GM12878 (cell line): ENCODE measurements around the gene SH3D19. TPM values are rescaled to one million over a fixed set of nuclear protein-coding genes. Genes with fewer than 3 reads are reported as not detected.

ENCODE experiments used
- ATAC-seq: fragments of 200-7000 bp; cut with Tn5 transposase; 3 replicates; pipeline ENCODE4 v1.9.1; 2020; ENCODE audit warnings: mild to moderate bottlenecking, moderate library complexity
- BruUV-seq: library from RNA; stranded (reverse); fragments of 400-500 nt; replicated peaks from 2 replicates; lab custom pipeline; 2021; lab: Mats Ljungman, UMichigan
- CTCF ChIA-PET: fragments of 300-600 bp; sonication (Branson Sonifier 250); formaldehyde crosslinking; extraction: SDS; loops from one replicate; lab custom pipeline; 2021; ENCODE audit warnings: inconsistent platforms; lab: Yijun Ruan, JAX
- POLR2A ChIA-PET: fragments of 350-600 bp; formaldehyde crosslinking; extraction: SDS; loops from one replicate; lab custom pipeline; 2021; ENCODE audit warnings: inconsistent platforms; lab: Charles Lee
- RAD21 ChIA-PET: fragments of 300-600 bp; sonication (Branson Sonifier 250); formaldehyde crosslinking; loops from one replicate; lab custom pipeline; 2023; ENCODE audit warnings: antibody characterized with exemption; ENCODE audit not compliant: unreplicated experiment; lab: Charles Lee
- SMC1A ChIA-PET: fragments of 300-600 bp; sonication (Branson Sonifier 250); formaldehyde crosslinking; loops from one replicate; lab custom pipeline; 2023; ENCODE audit not compliant: unreplicated experiment, uncharacterized antibody; lab: Charles Lee
- DNase-seq: peaks from one replicate; pipeline ENCODE4 v3.0.0-alpha.2; 2011; ENCODE audit warnings: low read depth, low spot score
- FAIRE-seq: peaks from 3 replicates; lab custom pipeline; 2011; peaks lifted over from hg19 to GRCh38; lab: Jason Lieb, UNC
- H2AFZ ChIP-seq: 2 replicates; pipeline ENCODE4 v1.6.0; 2011; ENCODE audit warnings: low read depth, low read length, control low read depth; ENCODE audit not compliant: control insufficient read depth
- H3K27ac ChIP-seq: 2 replicates; pipeline ENCODE4 v1.5.1; 2011; ENCODE audit warnings: control low read depth; ENCODE audit not compliant: control insufficient read depth, insufficient read depth
- H3K27me3 ChIP-seq, 2 experiments: replicated peaks in 1 of 2; 2 replicates each; pipeline versions ENCODE4 v1.6.0 to v1.6.1; 2011; ENCODE audit warnings: low read length in 1 of 2; ENCODE audit not compliant: control insufficient read depth in 2 of 2, insufficient read depth in 2 of 2
- H3K36me3 ChIP-seq, 2 experiments: 2 replicates each; pipeline ENCODE4 v1.5.1; 2011; ENCODE audit warnings: low read length in 1 of 2; ENCODE audit not compliant: control insufficient read depth in 2 of 2, insufficient read depth in 2 of 2
- H3K4me1 ChIP-seq: 2 replicates; pipeline ENCODE4 v1.6.1; 2011; ENCODE audit warnings: mild to moderate bottlenecking, low read length, moderate library complexity, mixed read lengths; ENCODE audit not compliant: control insufficient read depth, insufficient read depth
- H3K4me2 ChIP-seq: 2 replicates; pipeline ENCODE4 v1.6.0; 2011; ENCODE audit warnings: control low read depth; ENCODE audit not compliant: control insufficient read depth, insufficient read depth
- H3K4me3 ChIP-seq: fragments of 200-600 bp; sonication (generic); 2 replicates; pipeline ENCODE4 v1.5.1; 2016
- H3K79me2 ChIP-seq: 2 replicates; pipeline ENCODE4 v1.6.0; 2011; ENCODE audit warnings: low read length; ENCODE audit not compliant: control insufficient read depth, insufficient read depth
- H3K9ac ChIP-seq: 2 replicates; pipeline ENCODE4 v1.8.0; 2011; ENCODE audit warnings: low read length, control low read depth, mixed read lengths; ENCODE audit not compliant: control insufficient read depth, insufficient read depth
- H3K9me3 ChIP-seq: replicated peaks from 3 replicates; pipeline ENCODE4 v1.5.1; 2011; ENCODE audit warnings: mild to moderate bottlenecking, low read length; ENCODE audit not compliant: control insufficient read depth, insufficient read depth
- H4K20me1 ChIP-seq: 2 replicates; pipeline ENCODE4 v1.6.0; 2011; ENCODE audit not compliant: control insufficient read depth, insufficient read depth
- CHD1 ChIP-seq: IDR thresholded peaks from 2 replicates; pipeline ENCODE4 v1.6.1; 2012; ENCODE audit warnings: low read depth, low read length, improper control_type of control experiment
- ETV6 ChIP-seq, 2 experiments: fragments of 450-650 bp in 1 of 2; IDR thresholded peaks in 1 of 2; conservative IDR thresholded peaks in 1 of 2; 2 replicates each; pipeline ENCODE4 v1.6.1; 2014; ENCODE audit warnings: antibody characterized with exemption in 1 of 2, borderline replicate concordance in 1 of 2, low read depth in 1 of 2, mild to moderate bottlenecking in 1 of 2, moderate library complexity in 1 of 2
- GATAD2B ChIP-seq: fragments of 450-650 bp; conservative IDR thresholded peaks from 2 replicates; pipeline ENCODE4 v1.6.1; 2017; ENCODE audit warnings: low read depth, mild to moderate bottlenecking, moderate library complexity
- HCFC1 ChIP-seq: fragments of 150-350 bp; IDR thresholded peaks from 2 replicates; pipeline ENCODE4 v1.6.1; 2014; ENCODE audit warnings: low read length
- PAX8 ChIP-seq: fragments of 450-650 bp; IDR thresholded peaks from 2 replicates; pipeline ENCODE4 v1.6.1; 2017; ENCODE audit warnings: mild to moderate bottlenecking, moderate library complexity
- RFX5 ChIP-seq: IDR thresholded peaks from 2 replicates; pipeline ENCODE4 v1.6.1; 2011; ENCODE audit warnings: low read depth, low read length, improper control_type of control experiment
- SMAD1 ChIP-seq: fragments of 450-650 bp; IDR thresholded peaks from 2 replicates; pipeline ENCODE4 v1.6.1; 2018; ENCODE audit warnings: mild to moderate bottlenecking, low read depth; ENCODE audit not compliant: partially characterized antibody
- USF1 ChIP-seq: IDR thresholded peaks from 2 replicates; pipeline ENCODE4 v1.6.1; 2011; ENCODE audit warnings: borderline replicate concordance, low read depth, mild to moderate bottlenecking, moderate library complexity, mixed read lengths, low read length; ENCODE audit not compliant: insufficient read depth; ENCODE audit errors: extremely low read length
- YBX1 ChIP-seq: fragments of 450-650 bp; IDR thresholded peaks from 2 replicates; pipeline ENCODE4 v1.6.1; 2016; ENCODE audit warnings: antibody characterized with exemption
- ZBTB40 ChIP-seq: fragments of 450-650 bp; IDR thresholded peaks from 2 replicates; pipeline ENCODE4 v1.6.1; 2016; ENCODE audit warnings: mild to moderate bottlenecking, moderate library complexity, borderline replicate concordance
- ZNF24 ChIP-seq: fragments of 450-650 bp; IDR thresholded peaks from 2 replicates; pipeline ENCODE4 v1.6.1; 2017; ENCODE audit warnings: antibody characterized with exemption, mild to moderate bottlenecking
- ZNF592 ChIP-seq: fragments of 450-650 bp; IDR thresholded peaks from 2 replicates; pipeline ENCODE4 v1.6.1; 2017; ENCODE audit warnings: mild to moderate bottlenecking, moderate library complexity
- WGBS: methylation state at CpG from one replicate; pipeline ENCODE4 v1.1.6; 2016; ENCODE audit warnings: low lambda C conversion rate; ENCODE audit not compliant: insufficient replicate concordance, insufficient coverage; ENCODE audit errors: missing lambda C conversion rate; 5-methylcytosine and 5-hydroxymethylcytosine counted together
- in situ Hi-C: fragments of 300-500 bp; cut with MboI; formaldehyde crosslinking; loops from 9 replicates; pipeline ENCODE4 v1.14.3; 2018; ENCODE audit warnings: mixed read lengths
- intact Hi-C: fragments of 100-400 bp; cut with micrococcal nuclease; formaldehyde crosslinking; loops from one replicate; pipeline ENCODE4 v1.14.2; 2022; ENCODE audit not compliant: unreplicated experiment
- polyA plus RNA-seq, 11 experiments: library from polyadenylated mRNA; depleted of rRNA in 4 of 11; unstranded in 6 of 11; stranded (reverse) in 5 of 11; fragments of >200 nt; fragmentation: Nextera tagmentation in 4 of 11; fragmentation: Illumina TruSeq in 1 of 11; extraction: Ambion mirVana in 4 of 11; extraction: Trizol in 1 of 11; gene quantifications; 1 replicate in 1 of 11; 2 replicates in 10 of 11; pipeline versions ENCODE4 v1.2.1 to v1.2.3, GENCODE V29; 2011 to 2016; ENCODE audit warnings: inconsistent platforms in 2 of 11, missing spikeins in 2 of 11, low read depth in 1 of 11
- total RNA-seq, 4 experiments: library from RNA; depleted of rRNA in 3 of 4; stranded (reverse); fragments of >200 nt in 3 of 4; fragmentation: Illumina TruSeq in 1 of 4; extraction: Trizol in 1 of 4; gene quantifications; 2 replicates each; pipeline versions ENCODE4 v1.2.1 to v1.2.3, GENCODE V29; 2013 to 2021

SH3D19 gene
- total and polyA plus RNA-seq, 10 of the 15 experiments (the other 5 are each of a cell fraction or from before 2014, with no cell fraction given): 0.03 to 6.9 (median 0.33) TPM; not detected in 3

- no peak for TF ChIP-seq HCFC1
These were observed 22.3 kb upstream of the SH3D19 start (continued) for GRCh38 chr4:151347490-151348235.

GRCh38 chr4:151344948-151345347 lies 19.5 kb upstream of the SH3D19 start:
- DNase-seq: no peak
- ChIA-PET RAD21 (no interaction called here), CTCF (no interaction called here), POLR2A (no interaction called here), SMC1A (no interaction called here)
- Histone ChIP-seq H2AFZ (no peak overlapping the region), H3K4me3 (no peak overlapping the region), H3K9ac (no peak overlapping the region), H3K79me2 (no peaks in the 10 kb centered on the region), H3K9me3 (no peaks in the 10 kb centered on the region), H3K4me1 (no peaks in the 10 kb centered on the region), H3K27ac (no peak overlapping the region), H3K36me3 (no peaks in the 10 kb centered on the region), H3K27me3 (no peaks in the 10 kb centered on the region; a peak in 2 of 4 replicates), H4K20me1 (no peaks in the 10 kb centered on the region), H3K4me2 (no peak overlapping the region)
- no peak for FAIRE-seq
- TF ChIP-seq CHD1: no peak
- TF ChIP-seq RFX5: no peak
- TF ChIP-seq ZNF592: no peak
- TF ChIP-seq USF1: no peak
- TF ChIP-seq ETV6 (conservative IDR thresholded peaks at IDR 0.05 in 1 of 2, IDR thresholded peaks at IDR 0.05 in 1 of 2; ENCODE audit: borderline replicate concordance in 1 of 2, low read depth in 1 of 2): no peak
- TF ChIP-seq GATAD2B: no peak
- no peak for TF ChIP-seq ZBTB40
- TF ChIP-seq YBX1: no peak
- TF ChIP-seq ZNF24: no peak
- no peak for TF ChIP-seq PAX8
- TF ChIP-seq SMAD1: no peak
- 64% methylated on average over 2 of the region's 2 CpGs for WGBS
- in situ Hi-C loops: no loop called here
- intact Hi-C loops: no loop called here
- BruUV-seq: no TSS peak
- no peak for ATAC-seq
